SU-DHL-6 (cell line): ENCODE measurements around the gene PJVK.

Experiments used
- EZH2phosphoT487 ChIP-seq: fragments of 200-600 bp; sonication (generic), shearing (Covaris generic); conservative IDR thresholded peaks from 2 replicates; pipeline ENCODE4 v1.6.1; 2018; ENCODE audit warnings: mild to moderate bottlenecking, antibody characterized with exemption, low read length, moderate library complexity, mixed read lengths
- TF ChIP-seq, protein P1 (sequence below): fragments of 200-600 bp; sonication (generic); IDR thresholded peaks from one replicate; pipeline ENCODE4 v1.5.1; 2017; ENCODE audit warnings: antibody characterized with exemption, mild to moderate bottlenecking, low read length, moderate library complexity; ENCODE audit not compliant: insufficient read depth, poor library complexity, severe bottlenecking

GRCh38 chr2:178473931-178474330 lies 22.8 kb downstream of the PJVK start:
- TF ChIP-seq, protein P1, sequence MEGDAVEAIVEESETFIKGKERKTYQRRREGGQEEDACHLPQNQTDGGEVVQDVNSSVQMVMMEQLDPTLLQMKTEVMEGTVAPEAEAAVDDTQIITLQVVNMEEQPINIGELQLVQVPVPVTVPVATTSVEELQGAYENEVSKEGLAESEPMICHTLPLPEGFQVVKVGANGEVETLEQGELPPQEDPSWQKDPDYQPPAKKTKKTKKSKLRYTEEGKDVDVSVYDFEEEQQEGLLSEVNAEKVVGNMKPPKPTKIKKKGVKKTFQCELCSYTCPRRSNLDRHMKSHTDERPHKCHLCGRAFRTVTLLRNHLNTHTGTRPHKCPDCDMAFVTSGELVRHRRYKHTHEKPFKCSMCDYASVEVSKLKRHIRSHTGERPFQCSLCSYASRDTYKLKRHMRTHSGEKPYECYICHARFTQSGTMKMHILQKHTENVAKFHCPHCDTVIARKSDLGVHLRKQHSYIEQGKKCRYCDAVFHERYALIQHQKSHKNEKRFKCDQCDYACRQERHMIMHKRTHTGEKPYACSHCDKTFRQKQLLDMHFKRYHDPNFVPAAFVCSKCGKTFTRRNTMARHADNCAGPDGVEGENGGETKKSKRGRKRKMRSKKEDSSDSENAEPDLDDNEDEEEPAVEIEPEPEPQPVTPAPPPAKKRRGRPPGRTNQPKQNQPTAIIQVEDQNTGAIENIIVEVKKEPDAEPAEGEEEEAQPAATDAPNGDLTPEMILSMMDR, result no peak
- no peak for TF ChIP-seq EZH2phosphoT487
